GM12878 (cell line): ENCODE measurements around the gene ZMIZ1. TPM values are rescaled to one million over a fixed set of nuclear protein-coding genes. Genes with fewer than 3 reads are reported as not detected.

Source experiments
- ATAC-seq: fragments of 200-7000 bp; cut with Tn5 transposase; 3 replicates; pipeline ENCODE4 v1.9.1; 2020; ENCODE audit warnings: mild to moderate bottlenecking, moderate library complexity
- BruUV-seq: library from RNA; stranded (reverse); fragments of 400-500 nt; replicated peaks from 2 replicates; lab custom pipeline; 2021; lab: Mats Ljungman, UMichigan
- CTCF ChIA-PET: fragments of 300-600 bp; sonication (Branson Sonifier 250); formaldehyde crosslinking; extraction: SDS; loops from one replicate; lab custom pipeline; 2021; ENCODE audit warnings: inconsistent platforms; lab: Yijun Ruan, JAX
- POLR2A ChIA-PET: fragments of 350-600 bp; formaldehyde crosslinking; extraction: SDS; loops from one replicate; lab custom pipeline; 2021; ENCODE audit warnings: inconsistent platforms; lab: Charles Lee
- RAD21 ChIA-PET: fragments of 300-600 bp; sonication (Branson Sonifier 250); formaldehyde crosslinking; loops from one replicate; lab custom pipeline; 2023; ENCODE audit warnings: antibody characterized with exemption; ENCODE audit not compliant: unreplicated experiment; lab: Charles Lee
- SMC1A ChIA-PET: fragments of 300-600 bp; sonication (Branson Sonifier 250); formaldehyde crosslinking; loops from one replicate; lab custom pipeline; 2023; ENCODE audit not compliant: unreplicated experiment, uncharacterized antibody; lab: Charles Lee
- DNase-seq: peaks from one replicate; pipeline ENCODE4 v3.0.0-alpha.2; 2011; ENCODE audit warnings: low read depth, low spot score
- FAIRE-seq: peaks from 3 replicates; lab custom pipeline; 2011; peaks lifted over from hg19 to GRCh38; lab: Jason Lieb, UNC
- H2AFZ ChIP-seq: 2 replicates; pipeline ENCODE4 v1.6.0; 2011; ENCODE audit warnings: low read depth, low read length, control low read depth; ENCODE audit not compliant: control insufficient read depth
- H3K27ac ChIP-seq: 2 replicates; pipeline ENCODE4 v1.5.1; 2011; ENCODE audit warnings: control low read depth; ENCODE audit not compliant: control insufficient read depth, insufficient read depth
- H3K27me3 ChIP-seq, 2 experiments: replicated peaks in 1 of 2; 2 replicates each; pipeline versions ENCODE4 v1.6.0 to v1.6.1; 2011; ENCODE audit warnings: low read length in 1 of 2; ENCODE audit not compliant: control insufficient read depth in 2 of 2, insufficient read depth in 2 of 2
- H3K36me3 ChIP-seq, 2 experiments: 2 replicates each; pipeline ENCODE4 v1.5.1; 2011; ENCODE audit warnings: low read length in 1 of 2; ENCODE audit not compliant: control insufficient read depth in 2 of 2, insufficient read depth in 2 of 2
- H3K4me1 ChIP-seq: 2 replicates; pipeline ENCODE4 v1.6.1; 2011; ENCODE audit warnings: mild to moderate bottlenecking, low read length, moderate library complexity, mixed read lengths; ENCODE audit not compliant: control insufficient read depth, insufficient read depth
- H3K4me2 ChIP-seq: 2 replicates; pipeline ENCODE4 v1.6.0; 2011; ENCODE audit warnings: control low read depth; ENCODE audit not compliant: control insufficient read depth, insufficient read depth
- H3K4me3 ChIP-seq: fragments of 200-600 bp; sonication (generic); 2 replicates; pipeline ENCODE4 v1.5.1; 2016
- H3K79me2 ChIP-seq: 2 replicates; pipeline ENCODE4 v1.6.0; 2011; ENCODE audit warnings: low read length; ENCODE audit not compliant: control insufficient read depth, insufficient read depth
- H3K9ac ChIP-seq: 2 replicates; pipeline ENCODE4 v1.8.0; 2011; ENCODE audit warnings: low read length, control low read depth, mixed read lengths; ENCODE audit not compliant: control insufficient read depth, insufficient read depth
- H3K9me3 ChIP-seq: replicated peaks from 3 replicates; pipeline ENCODE4 v1.5.1; 2011; ENCODE audit warnings: mild to moderate bottlenecking, low read length; ENCODE audit not compliant: control insufficient read depth, insufficient read depth
- H4K20me1 ChIP-seq: 2 replicates; pipeline ENCODE4 v1.6.0; 2011; ENCODE audit not compliant: control insufficient read depth, insufficient read depth
- CTCF ChIP-seq, 3 experiments: IDR thresholded peaks in 2 of 3; conservative IDR thresholded peaks in 1 of 3; 2 replicates each; pipeline ENCODE4 v1.5.1; 2011; ENCODE audit warnings: low read depth in 3 of 3, low read length in 3 of 3, mild to moderate bottlenecking in 3 of 3, control low read depth in 2 of 3, moderate library complexity in 2 of 3, inconsistent platforms in 1 of 3, mixed read lengths in 1 of 3; ENCODE audit not compliant: control insufficient read depth in 2 of 3, insufficient read depth in 1 of 3; ENCODE audit errors: extremely low read depth in 1 of 3
- CUX1 ChIP-seq: IDR thresholded peaks from 2 replicates; pipeline ENCODE4 v1.6.1; 2012; ENCODE audit warnings: improper control_type of control experiment, low read depth, low read length; ENCODE audit not compliant: insufficient replicate concordance
- EED ChIP-seq: sonication (generic); IDR thresholded peaks from 2 replicates; pipeline ENCODE4 v1.6.1; 2016; ENCODE audit warnings: antibody characterized with exemption, low read depth
- EGR1 ChIP-seq, 2 experiments: IDR thresholded peaks; 1 replicate in 1 of 2; 2 replicates in 1 of 2; pipeline ENCODE4 v1.6.1; 2011 to 2012; ENCODE audit warnings: low read depth in 2 of 2, low read length in 2 of 2, borderline replicate concordance in 1 of 2, mild to moderate bottlenecking in 1 of 2, moderate library complexity in 1 of 2
- PAX8 ChIP-seq: fragments of 450-650 bp; IDR thresholded peaks from 2 replicates; pipeline ENCODE4 v1.6.1; 2017; ENCODE audit warnings: mild to moderate bottlenecking, moderate library complexity
- PML ChIP-seq: IDR thresholded peaks from 2 replicates; pipeline ENCODE4 v1.6.1; 2012; ENCODE audit warnings: low read length, inconsistent platforms
- SMC3 ChIP-seq: IDR thresholded peaks from 2 replicates; pipeline ENCODE4 v1.6.1; 2011; ENCODE audit warnings: low read length, improper control_type of control experiment, borderline replicate concordance
- SRF ChIP-seq, 2 experiments: IDR thresholded peaks; 2 replicates each; pipeline ENCODE4 v1.6.1; 2011; ENCODE audit warnings: low read depth in 2 of 2, low read length in 2 of 2, mild to moderate bottlenecking in 1 of 2, moderate library complexity in 1 of 2
- STAT1 ChIP-seq: fragments of 450-650 bp; conservative IDR thresholded peaks from 2 replicates; pipeline ENCODE4 v1.6.1; 2014; ENCODE audit warnings: antibody characterized with exemption, mild to moderate bottlenecking
- WRNIP1 ChIP-seq: IDR thresholded peaks from 2 replicates; pipeline ENCODE4 v1.6.1; 2011; ENCODE audit warnings: low read depth, low read length, improper control_type of control experiment, borderline replicate concordance
- YY1 ChIP-seq: IDR thresholded peaks from 2 replicates; pipeline ENCODE4 v1.6.1; 2011; ENCODE audit warnings: low read depth, mild to moderate bottlenecking, low read length
- ZNF24 ChIP-seq: fragments of 450-650 bp; IDR thresholded peaks from 2 replicates; pipeline ENCODE4 v1.6.1; 2017; ENCODE audit warnings: antibody characterized with exemption, mild to moderate bottlenecking
- WGBS: methylation state at CpG from one replicate; pipeline ENCODE4 v1.1.6; 2016; ENCODE audit warnings: low lambda C conversion rate; ENCODE audit not compliant: insufficient replicate concordance, insufficient coverage; ENCODE audit errors: missing lambda C conversion rate; 5-methylcytosine and 5-hydroxymethylcytosine counted together
- in situ Hi-C: fragments of 300-500 bp; cut with MboI; formaldehyde crosslinking; loops from 9 replicates; pipeline ENCODE4 v1.14.3; 2018; ENCODE audit warnings: mixed read lengths
- intact Hi-C: fragments of 100-400 bp; cut with micrococcal nuclease; formaldehyde crosslinking; loops from one replicate; pipeline ENCODE4 v1.14.2; 2022; ENCODE audit not compliant: unreplicated experiment
- polyA plus RNA-seq, 11 experiments: library from polyadenylated mRNA; depleted of rRNA in 4 of 11; unstranded in 6 of 11; stranded (reverse) in 5 of 11; fragments of >200 nt; fragmentation: Nextera tagmentation in 4 of 11; fragmentation: Illumina TruSeq in 1 of 11; extraction: Ambion mirVana in 4 of 11; extraction: Trizol in 1 of 11; gene quantifications; 1 replicate in 1 of 11; 2 replicates in 10 of 11; pipeline versions ENCODE4 v1.2.1 to v1.2.3, GENCODE V29; 2011 to 2016; ENCODE audit warnings: inconsistent platforms in 2 of 11, missing spikeins in 2 of 11, low read depth in 1 of 11
- total RNA-seq, 4 experiments: library from RNA; depleted of rRNA in 3 of 4; stranded (reverse); fragments of >200 nt in 3 of 4; fragmentation: Illumina TruSeq in 1 of 4; extraction: Trizol in 1 of 4; gene quantifications; 2 replicates each; pipeline versions ENCODE4 v1.2.1 to v1.2.3, GENCODE V29; 2013 to 2021

Gene ZMIZ1
- total and polyA plus RNA-seq, 10 of the 15 experiments (the other 5 are each of a cell fraction or from before 2014, with no cell fraction given): 3.1 to 82.3 (median 14.9) TPM

GRCh38 chr10:79342811-79343561 is 274.2 kb downstream of the ZMIZ1 start:
- Histone ChIP-seq H3K9ac (no peak overlapping the region), H3K4me2 (no peak overlapping the region), H4K20me1 (no peaks in the 10 kb centered on the region), H3K27ac (no peak overlapping the region), H3K4me1 (peaks cover 7% of the 10 kb centered on the region), H2AFZ (no peak overlapping the region), H3K27me3 (no peaks in the 10 kb centered on the region), H3K36me3 (no peaks in the 10 kb centered on the region), H3K4me3 (no peak overlapping the region), H3K9me3 (no peaks in the 10 kb centered on the region), H3K79me2 (peaks cover 9% of the 10 kb centered on the region)
- FAIRE-seq: no peak
- POLR2A ChIA-PET: interaction anchor here (0.6 kb wide), 1 partner anchor 1333 kb away, joined by 3 read pairs; no protein-coding TSS in a partner anchor
- RAD21 ChIA-PET: interaction anchor here (3.5 kb wide), 1 partner anchor 76 kb away, joined by 8 read pairs; no protein-coding TSS in a partner anchor
- SMC1A ChIA-PET: interaction anchor here (0.9 to 1.9 kb wide), 2 partner anchors 11 to 19 kb away, joined by 3 to 4 read pairs; no protein-coding TSS in a partner anchor
- no peak for DNase-seq
- no TSS peak for BruUV-seq
- intact Hi-C loops (no loop called here), in situ Hi-C loops (no loop called here)
- TF ChIP-seq YY1 (no peak), ZNF24 (no peak), STAT1 (no peak), PAX8 (no peak), SMC3 (no peak), CTCF (IDR thresholded peaks at IDR 0.05 in 2 of 3, conservative IDR thresholded peaks at IDR 0.05 in 1 of 3; ENCODE audit: control insufficient read depth in 2 of 3, extremely low read depth in 1 of 3, insufficient read depth in 1 of 3, low read depth in 3 of 3, low read length in 3 of 3) (no peak), SRF (IDR thresholded peaks at IDR 0.05; ENCODE audit: low read depth in 2 of 2, low read length in 2 of 2) (no peak), WRNIP1 (no peak), CUX1 (no peak), EED (no peak), EGR1 (IDR thresholded peaks at IDR 0.05; ENCODE audit: borderline replicate concordance in 1 of 2, low read depth in 2 of 2, low read length in 2 of 2) (no peak), PML (no peak)
- CTCF ChIA-PET: interaction anchor here (1.3 kb wide), 1 partner anchor 10 kb away, joined by 3 read pairs; no protein-coding TSS in a partner anchor
- 75% methylated on average over 10 of the region's 10 CpGs for WGBS
- no peak for ATAC-seq
